Loucy (cell line): ENCODE measurements around the gene KEL.

Experiments used
- H2AFZ ChIP-seq: fragments of 200-600 bp; sonication (generic); 2 replicates; pipeline ENCODE4 v1.6.0; 2016; ENCODE audit warnings: antibody characterized with exemption, mild to moderate bottlenecking, low read length, moderate library complexity
- H3F3A ChIP-seq: fragments of 200-600 bp; 2 replicates; pipeline ENCODE4 v1.6.0; 2016; ENCODE audit warnings: antibody characterized with exemption, low read depth, mild to moderate bottlenecking
- H3K27me3 ChIP-seq: fragments of 200-600 bp; sonication (generic); 2 replicates; pipeline ENCODE4 v1.6.1; 2014; ENCODE audit warnings: low read length, mild to moderate bottlenecking; ENCODE audit not compliant: insufficient read depth, poor library complexity, severe bottlenecking
- H3K36me3 ChIP-seq: fragments of 200-600 bp; sonication (generic); 2 replicates; pipeline ENCODE4 v1.6.1; 2016; ENCODE audit warnings: low read length; ENCODE audit not compliant: insufficient read depth
- H3K4me1 ChIP-seq: fragments of 200-600 bp; sonication (generic); 2 replicates; pipeline ENCODE4 v1.5.1; 2014; ENCODE audit warnings: low read length, mild to moderate bottlenecking; ENCODE audit not compliant: insufficient read depth, poor library complexity, severe bottlenecking
- H3K4me2 ChIP-seq: fragments of 200-600 bp; sonication (generic); 2 replicates; pipeline ENCODE4 v1.6.0; 2014; ENCODE audit warnings: antibody characterized with exemption, low read length, low read depth, mild to moderate bottlenecking; ENCODE audit not compliant: poor library complexity, severe bottlenecking
- H3K4me3 ChIP-seq: fragments of 200-600 bp; sonication (generic); 2 replicates; pipeline ENCODE4 v1.5.1; 2014; ENCODE audit warnings: low read length, mild to moderate bottlenecking, mixed read lengths; ENCODE audit not compliant: poor library complexity, severe bottlenecking
- H3K79me2 ChIP-seq: fragments of 200-600 bp; sonication (generic); 2 replicates; pipeline ENCODE4 v1.6.1; 2014; ENCODE audit warnings: low read length; ENCODE audit not compliant: insufficient read depth
- H3K9ac ChIP-seq: fragments of 200-600 bp; sonication (generic); 2 replicates; pipeline ENCODE4 v1.6.0; 2014; ENCODE audit warnings: mild to moderate bottlenecking, low read depth, low read length, moderate library complexity; ENCODE audit not compliant: poor library complexity, severe bottlenecking
- H3K9me2 ChIP-seq: fragments of 200-600 bp; sonication (generic); replicated peaks from 2 replicates; pipeline ENCODE4 v1.6.1; 2016; ENCODE audit warnings: low read depth, low read length, mixed read lengths
- H3K9me3 ChIP-seq: fragments of 200-600 bp; sonication (generic); 2 replicates; pipeline ENCODE4 v1.6.1; 2014; ENCODE audit warnings: mild to moderate bottlenecking, antibody characterized with exemption, low read length, low read depth; ENCODE audit not compliant: insufficient read depth
- H4K20me1 ChIP-seq: fragments of 200-600 bp; sonication (generic); 2 replicates; pipeline ENCODE4 v1.6.0; 2014; ENCODE audit warnings: antibody characterized with exemption, low read length, mild to moderate bottlenecking; ENCODE audit not compliant: insufficient read depth, poor library complexity, severe bottlenecking
- EZH2phosphoT487 ChIP-seq: fragments of 200-600 bp; IDR thresholded peaks from 2 replicates; pipeline ENCODE4 v1.6.1; 2018; ENCODE audit warnings: antibody characterized with exemption, mild to moderate bottlenecking, moderate library complexity, borderline replicate concordance
- TF ChIP-seq, protein P1 (sequence below): fragments of 200-600 bp; sonication (generic); conservative IDR thresholded peaks from 2 replicates; pipeline ENCODE4 v1.5.1; 2014; ENCODE audit warnings: mild to moderate bottlenecking, antibody characterized with exemption, low read length

The KEL gene

DNA sequence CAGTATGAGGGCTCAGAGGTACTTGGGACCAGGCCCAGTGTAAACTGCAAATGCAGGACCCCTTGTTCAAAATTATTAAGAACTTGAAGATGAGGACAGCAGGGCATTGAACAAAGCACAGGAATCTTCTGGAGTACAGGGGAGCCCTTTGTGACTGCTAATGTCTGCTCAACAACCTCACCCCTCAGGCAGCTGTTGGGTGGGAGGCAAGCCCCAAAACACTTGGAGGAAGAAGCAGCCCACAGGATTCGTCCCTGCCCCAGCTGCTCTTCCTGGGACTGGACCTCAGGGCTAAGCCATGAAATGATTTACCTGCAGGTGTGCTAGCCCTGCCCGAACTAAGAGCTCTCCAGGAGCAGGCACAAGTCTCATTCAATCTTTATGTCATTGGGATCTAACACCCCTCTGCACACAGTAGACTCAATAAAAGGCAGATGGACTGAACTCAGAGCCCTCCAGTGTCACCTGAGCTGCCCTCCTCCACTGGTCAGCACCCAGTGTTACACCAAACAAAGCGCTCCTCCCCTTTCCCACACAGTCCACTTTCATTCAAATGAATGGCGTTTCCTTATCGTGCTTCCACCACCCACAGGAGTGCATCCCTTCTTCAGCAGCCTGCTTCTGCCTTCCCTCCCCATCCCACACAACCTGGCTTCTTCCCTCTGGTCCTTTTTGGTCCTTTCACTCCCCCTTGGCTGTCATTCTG is 29.6 kb downstream of the KEL start:
- Histone ChIP-seq H3K9ac (no peak overlapping the region), H3K9me2 (no peaks in the 10 kb centered on the region), H3F3A (no peaks in the 10 kb centered on the region), H3K9me3 (no peaks in the 10 kb centered on the region), H2AFZ (no peak overlapping the region), H3K79me2 (no peaks in the 10 kb centered on the region), H3K4me3 (no peak overlapping the region), H3K36me3 (no peaks in the 10 kb centered on the region), H3K27me3 (no peaks in the 10 kb centered on the region), H4K20me1 (no peaks in the 10 kb centered on the region), H3K4me1 (peaks cover 13% of the 10 kb centered on the region), H3K4me2 (no peak overlapping the region)
- TF ChIP-seq, protein P1, sequence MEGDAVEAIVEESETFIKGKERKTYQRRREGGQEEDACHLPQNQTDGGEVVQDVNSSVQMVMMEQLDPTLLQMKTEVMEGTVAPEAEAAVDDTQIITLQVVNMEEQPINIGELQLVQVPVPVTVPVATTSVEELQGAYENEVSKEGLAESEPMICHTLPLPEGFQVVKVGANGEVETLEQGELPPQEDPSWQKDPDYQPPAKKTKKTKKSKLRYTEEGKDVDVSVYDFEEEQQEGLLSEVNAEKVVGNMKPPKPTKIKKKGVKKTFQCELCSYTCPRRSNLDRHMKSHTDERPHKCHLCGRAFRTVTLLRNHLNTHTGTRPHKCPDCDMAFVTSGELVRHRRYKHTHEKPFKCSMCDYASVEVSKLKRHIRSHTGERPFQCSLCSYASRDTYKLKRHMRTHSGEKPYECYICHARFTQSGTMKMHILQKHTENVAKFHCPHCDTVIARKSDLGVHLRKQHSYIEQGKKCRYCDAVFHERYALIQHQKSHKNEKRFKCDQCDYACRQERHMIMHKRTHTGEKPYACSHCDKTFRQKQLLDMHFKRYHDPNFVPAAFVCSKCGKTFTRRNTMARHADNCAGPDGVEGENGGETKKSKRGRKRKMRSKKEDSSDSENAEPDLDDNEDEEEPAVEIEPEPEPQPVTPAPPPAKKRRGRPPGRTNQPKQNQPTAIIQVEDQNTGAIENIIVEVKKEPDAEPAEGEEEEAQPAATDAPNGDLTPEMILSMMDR: no peak
- no peak for TF ChIP-seq EZH2phosphoT487

GRCh38 chr7:142930126-142930730 is 31.9 kb downstream of the KEL start:
- Histone ChIP-seq H3K4me1 (peaks cover 13% of the 10 kb centered on the region), H2AFZ (no peak overlapping the region), H3K9me3 (no peaks in the 10 kb centered on the region), H3K9me2 (no peaks in the 10 kb centered on the region), H4K20me1 (no peaks in the 10 kb centered on the region), H3K27me3 (no peaks in the 10 kb centered on the region), H3K36me3 (no peaks in the 10 kb centered on the region), H3K4me3 (no peak overlapping the region), H3K4me2 (no peak overlapping the region), H3K79me2 (no peaks in the 10 kb centered on the region), H3F3A (no peaks in the 10 kb centered on the region), H3K9ac (no peak overlapping the region)
- TF ChIP-seq, protein P1: no peak
- no peak for TF ChIP-seq EZH2phosphoT487

DNA sequence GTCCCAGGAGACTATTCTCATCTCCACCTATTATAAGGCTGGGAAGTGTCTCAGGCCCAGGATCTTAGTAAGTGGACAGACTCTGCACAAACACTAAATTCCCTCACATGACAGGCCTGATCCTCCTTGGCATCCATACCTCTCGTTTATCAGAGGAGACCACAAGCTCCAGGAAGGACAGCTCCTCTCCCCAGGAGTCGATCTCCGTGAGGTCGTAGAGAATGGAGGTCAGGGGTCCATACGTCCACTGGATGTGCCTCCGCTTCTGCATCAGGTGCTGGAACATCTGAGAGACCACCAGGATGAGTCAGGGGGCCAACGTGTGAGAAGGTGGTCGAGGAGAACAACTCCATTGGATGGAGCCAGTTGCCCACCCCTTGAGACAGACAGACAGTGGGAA is 34.2 kb downstream of the KEL start:
- no peaks in the 10 kb centered on the region for H3K9me2 ChIP-seq
- no peak for TF ChIP-seq EZH2phosphoT487
- TF ChIP-seq, protein P1: no peak
- H4K20me1 ChIP-seq: no peaks in the 10 kb centered on the region
- H3K4me2 ChIP-seq: no peak overlapping the region
- no peak overlapping the region for H3K9ac ChIP-seq
- H3K4me3 ChIP-seq: no peak overlapping the region
- H3K4me1 ChIP-seq: peaks cover 5% of the 10 kb centered on the region
- no peaks in the 10 kb centered on the region for H3K27me3 ChIP-seq
- H3K79me2 ChIP-seq: no peaks in the 10 kb centered on the region
- H3K36me3 ChIP-seq: no peaks in the 10 kb centered on the region
- H3K9me3 ChIP-seq: no peaks in the 10 kb centered on the region
- no peaks in the 10 kb centered on the region for H3F3A ChIP-seq
- H2AFZ ChIP-seq: no peak overlapping the region
